K562 (cell line): Measurements from ENCODE around the gene KCNJ14. TPM values are rescaled to one million over a fixed set of nuclear protein-coding genes. Genes with fewer than 3 reads are reported as not detected.

Experiments used
- ARHGAP35 ChIP-seq: fragments of 450-650 bp; IDR thresholded peaks from 2 replicates; pipeline ENCODE4 v1.6.1; 2018; ENCODE audit not compliant: partially characterized antibody
- CREM ChIP-seq: IDR thresholded peaks from 2 replicates; pipeline ENCODE4 v1.6.1; 2014; ENCODE audit warnings: antibody characterized with exemption, low read depth
- HCFC1 ChIP-seq: IDR thresholded peaks from 2 replicates; pipeline ENCODE4 v1.6.1; 2012; ENCODE audit warnings: low read depth, low read length, improper control_type of control experiment
- HMG20B ChIP-seq: fragments of 250-450 bp; sonication (Bioruptor Pico); IDR thresholded peaks from 2 replicates; pipeline ENCODE4 v1.5.0; 2021; ENCODE audit warnings: mild to moderate bottlenecking
- KLF10 ChIP-seq: fragments of 250-450 bp; sonication (Bioruptor Pico); IDR thresholded peaks from 2 replicates; pipeline ENCODE4 v1.6.1; 2021; ENCODE audit warnings: matching md5 sums
- MAFF ChIP-seq: IDR thresholded peaks from 2 replicates; pipeline ENCODE4 v1.6.1; 2012; ENCODE audit warnings: low read length, improper control_type of control experiment
- MBD2 ChIP-seq: sonication (generic); IDR thresholded peaks from 2 replicates; pipeline ENCODE4 v1.6.1; 2016; ENCODE audit warnings: low read depth, borderline replicate concordance
- NR2C2 ChIP-seq, 2 experiments: fragments of 200-800 bp in 1 of 2; sonication (Bioruptor generic) in 1 of 2; sonication (generic) in 1 of 2; formaldehyde crosslinking in 1 of 2; IDR thresholded peaks; 2 replicates each; pipeline versions ENCODE4 v1.6.1 to v1.8.0; 2016 to 2022; ENCODE audit warnings: mild to moderate bottlenecking in 1 of 2, missing compliant biosample characterization in 1 of 2, missing genetic modification characterization in 1 of 2, missing genetic modification reagents in 1 of 2
- POLR2H ChIP-seq: IDR thresholded peaks from 2 replicates; pipeline ENCODE4 v1.6.1; 2016; ENCODE audit warnings: missing genetic modification characterization, low read depth, mild to moderate bottlenecking, control low read depth, missing compliant biosample characterization, moderate library complexity
- SIX5 ChIP-seq, 2 experiments: IDR thresholded peaks; 2 replicates each; pipeline ENCODE4 v1.6.1; 2011; ENCODE audit warnings: low read length in 2 of 2, borderline replicate concordance in 1 of 2, low read depth in 1 of 2, mild to moderate bottlenecking in 1 of 2, moderate library complexity in 1 of 2; ENCODE audit not compliant: insufficient read depth in 1 of 2
- SMAD2 ChIP-seq: fragments of 150-350 bp; IDR thresholded peaks from 2 replicates; pipeline ENCODE4 v1.6.1; 2014; ENCODE audit warnings: low read depth, mild to moderate bottlenecking, low read length
- SRSF7 ChIP-seq: fragments of 200-400 bp; formaldehyde crosslinking; optimal IDR thresholded peaks from 2 replicates; pipeline ENCODE3; 2017; ENCODE audit warnings: mild to moderate bottlenecking, low read depth, low read length
- TOE1 ChIP-seq, 2 experiments: fragments of 450-650 bp in 1 of 2; sonication (generic) in 1 of 2; formaldehyde crosslinking in 1 of 2; IDR thresholded peaks; 2 replicates each; pipeline versions ENCODE4 v1.7.1 to v1.8.0; 2016 to 2022; ENCODE audit warnings: borderline replicate concordance in 2 of 2, mild to moderate bottlenecking in 2 of 2, antibody characterized with exemption in 1 of 2, inconsistent platforms in 1 of 2, low read depth in 1 of 2, missing genetic modification reagents in 1 of 2, moderate library complexity in 1 of 2
- XRCC4 ChIP-seq: IDR thresholded peaks from one replicate; pipeline ENCODE4 v1.6.1; 2011; ENCODE audit not compliant: insufficient read depth, insufficient read length; ENCODE audit errors: extremely low read depth
- ZKSCAN8 ChIP-seq: fragments of 200-800 bp; sonication (Bioruptor generic); IDR thresholded peaks from 2 replicates; pipeline ENCODE4 v1.6.1; 2016; ENCODE audit warnings: missing genetic modification characterization, missing compliant biosample characterization
- ZNF143 ChIP-seq: sonication (generic); formaldehyde crosslinking; IDR thresholded peaks from 2 replicates; pipeline ENCODE4 v1.9.0; 2022; ENCODE audit warnings: mild to moderate bottlenecking, missing genetic modification reagents
- ZNF644 ChIP-seq: fragments of 200-800 bp; sonication (Bioruptor generic); IDR thresholded peaks from 2 replicates; pipeline ENCODE4 v1.6.1; 2016; ENCODE audit warnings: low read depth, missing genetic modification characterization, missing compliant biosample characterization
- polyA plus RNA-seq, 8 experiments: library from polyadenylated mRNA; depleted of rRNA in 4 of 8; stranded (reverse) in 5 of 8; unstranded in 3 of 8; fragments of >200 nt; fragmentation: Nextera tagmentation in 2 of 8; fragmentation: Illumina TruSeq in 1 of 8; extraction: Ambion mirVana in 2 of 8; extraction: Trizol in 1 of 8; gene quantifications; 2 replicates each; pipeline versions ENCODE4 v1.2.1 to v1.2.3, GENCODE V29; 2011 to 2014; ENCODE audit warnings: inconsistent platforms in 1 of 8, missing spikeins in 1 of 8
- total RNA-seq, 7 experiments: library from RNA; depleted of rRNA in 6 of 7; stranded (reverse); fragments of >200 nt in 6 of 7; fragmentation: Illumina TruSeq in 2 of 7; extraction: Trizol in 2 of 7; gene quantifications; 2 replicates each; pipeline versions ENCODE4 v1.2.1 to v1.2.3, GENCODE V29; 2011 to 2021; ENCODE audit warnings: low replicate concordance in 1 of 7
- TF ChIP-seq, protein P1 (sequence below): conservative IDR thresholded peaks from 2 replicates; pipeline ENCODE4 v1.6.1; 2011; ENCODE audit warnings: low read depth, mild to moderate bottlenecking, low read length; ENCODE audit not compliant: control insufficient read depth
- TF ChIP-seq, protein P2 (sequence below): fragments of 200-800 bp; sonication (Bioruptor generic); IDR thresholded peaks from 2 replicates; pipeline ENCODE4 v1.6.1; 2017; ENCODE audit warnings: missing genetic modification characterization, missing compliant biosample characterization
- TF ChIP-seq, protein P3 (sequence below), 2 experiments: fragments of 450-650 bp; IDR thresholded peaks; 2 replicates each; pipeline ENCODE4 v1.6.1; 2018; ENCODE audit warnings: mild to moderate bottlenecking in 2 of 2, low read depth in 1 of 2; ENCODE audit not compliant: partially characterized antibody in 2 of 2

Gene KCNJ14
- total and polyA plus RNA-seq, 9 of the 15 experiments (the other 6 are each of a cell fraction or from before 2014, with no cell fraction given), result 0.15 to 1.6 (median 0.49) TPM

DNA sequence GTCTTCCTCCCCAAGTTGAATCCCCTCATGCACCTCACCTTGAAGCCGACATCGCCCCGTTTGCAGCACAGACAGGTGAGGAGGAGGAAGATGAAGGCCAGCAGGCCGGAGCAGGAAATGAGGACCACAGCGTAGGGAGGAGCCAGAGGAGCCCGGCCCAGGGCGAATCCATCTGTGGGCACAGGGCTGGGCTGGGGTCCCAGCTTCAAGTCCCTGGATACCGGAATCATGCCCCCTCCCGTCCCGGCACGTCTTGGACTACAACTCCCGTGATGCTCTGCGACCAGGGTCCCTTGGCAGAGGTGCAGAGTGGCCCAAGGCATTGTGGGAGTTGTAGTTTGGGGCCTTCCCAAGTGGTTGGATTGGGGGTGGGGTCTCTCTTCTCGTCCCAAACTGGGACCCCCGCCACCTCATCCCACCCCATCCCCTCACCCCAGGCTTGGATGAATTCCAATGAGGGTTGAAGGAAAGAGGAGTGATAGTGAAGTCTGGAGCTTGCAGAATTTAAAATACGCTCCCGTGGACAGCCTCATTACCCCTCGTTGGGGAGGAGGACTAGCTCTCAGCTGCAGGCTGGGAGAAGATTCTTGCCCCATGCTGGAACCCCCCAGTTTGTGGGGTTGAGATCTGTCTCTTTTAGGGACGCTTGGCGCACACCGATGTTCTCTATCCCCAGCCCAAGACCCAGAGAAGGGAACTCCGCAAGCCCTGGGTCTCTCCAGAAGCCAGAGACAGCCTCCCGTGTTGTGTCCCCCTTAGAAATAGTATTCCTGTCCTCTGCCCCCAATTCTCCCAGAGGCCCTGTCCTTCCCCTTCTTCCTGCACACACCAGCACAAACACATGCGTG, 55.3 kb downstream of the KCNJ14 start (continued):
- no peak for TF ChIP-seq TOE1 (IDR thresholded peaks at IDR 0.05; ENCODE audit: borderline replicate concordance)
- no peak for TF ChIP-seq TOE1 (CRISPR knock-in tag; IDR thresholded peaks at IDR 0.05; ENCODE audit: borderline replicate concordance, low read depth)
- no peak for TF ChIP-seq ZKSCAN8 (CRISPR knock-in tag)
- TF ChIP-seq CREM, result peak; percentile 75
- no peak for TF ChIP-seq HMG20B
- TF ChIP-seq, protein P1, sequence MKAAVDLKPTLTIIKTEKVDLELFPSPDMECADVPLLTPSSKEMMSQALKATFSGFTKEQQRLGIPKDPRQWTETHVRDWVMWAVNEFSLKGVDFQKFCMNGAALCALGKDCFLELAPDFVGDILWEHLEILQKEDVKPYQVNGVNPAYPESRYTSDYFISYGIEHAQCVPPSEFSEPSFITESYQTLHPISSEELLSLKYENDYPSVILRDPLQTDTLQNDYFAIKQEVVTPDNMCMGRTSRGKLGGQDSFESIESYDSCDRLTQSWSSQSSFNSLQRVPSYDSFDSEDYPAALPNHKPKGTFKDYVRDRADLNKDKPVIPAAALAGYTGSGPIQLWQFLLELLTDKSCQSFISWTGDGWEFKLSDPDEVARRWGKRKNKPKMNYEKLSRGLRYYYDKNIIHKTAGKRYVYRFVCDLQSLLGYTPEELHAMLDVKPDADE, result peak; percentile 95
- peak; percentile 98 for TF ChIP-seq HCFC1
- peak; percentile 96 to 99 for TF ChIP-seq SIX5 (IDR thresholded peaks at IDR 0.05; ENCODE audit: borderline replicate concordance in 1 of 2, insufficient read depth in 1 of 2, low read depth in 1 of 2, low read length in 2 of 2)
- no peak for TF ChIP-seq SMAD2
- TF ChIP-seq, protein P2, sequence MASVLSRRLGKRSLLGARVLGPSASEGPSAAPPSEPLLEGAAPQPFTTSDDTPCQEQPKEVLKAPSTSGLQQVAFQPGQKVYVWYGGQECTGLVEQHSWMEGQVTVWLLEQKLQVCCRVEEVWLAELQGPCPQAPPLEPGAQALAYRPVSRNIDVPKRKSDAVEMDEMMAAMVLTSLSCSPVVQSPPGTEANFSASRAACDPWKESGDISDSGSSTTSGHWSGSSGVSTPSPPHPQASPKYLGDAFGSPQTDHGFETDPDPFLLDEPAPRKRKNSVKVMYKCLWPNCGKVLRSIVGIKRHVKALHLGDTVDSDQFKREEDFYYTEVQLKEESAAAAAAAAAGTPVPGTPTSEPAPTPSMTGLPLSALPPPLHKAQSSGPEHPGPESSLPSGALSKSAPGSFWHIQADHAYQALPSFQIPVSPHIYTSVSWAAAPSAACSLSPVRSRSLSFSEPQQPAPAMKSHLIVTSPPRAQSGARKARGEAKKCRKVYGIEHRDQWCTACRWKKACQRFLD (CRISPR knock-in tag), result peak; percentile 90
- TF ChIP-seq MAFF, result no peak
- TF ChIP-seq KLF10 (CRISPR knock-in tag), result no peak
- TF ChIP-seq ARHGAP35, result no peak
- TF ChIP-seq ZNF644 (tag), result peak; percentile 93
- no peak for TF ChIP-seq POLR2H (tag)
- no peak for TF ChIP-seq SRSF7
- no peak for TF ChIP-seq XRCC4
- TF ChIP-seq MBD2, result peak; percentile 76
- peak; percentile 99 for TF ChIP-seq ZNF143 (CRISPR knock-in tag)
- no peak for TF ChIP-seq NR2C2 (CRISPR knock-in tag; IDR thresholded peaks at IDR 0.05)
- 0 out of 2 replicates have a peak, but pooled peaks have one; percentile 33 for TF ChIP-seq NR2C2 (tag; IDR thresholded peaks at IDR 0.05)
- TF ChIP-seq, protein P3, sequence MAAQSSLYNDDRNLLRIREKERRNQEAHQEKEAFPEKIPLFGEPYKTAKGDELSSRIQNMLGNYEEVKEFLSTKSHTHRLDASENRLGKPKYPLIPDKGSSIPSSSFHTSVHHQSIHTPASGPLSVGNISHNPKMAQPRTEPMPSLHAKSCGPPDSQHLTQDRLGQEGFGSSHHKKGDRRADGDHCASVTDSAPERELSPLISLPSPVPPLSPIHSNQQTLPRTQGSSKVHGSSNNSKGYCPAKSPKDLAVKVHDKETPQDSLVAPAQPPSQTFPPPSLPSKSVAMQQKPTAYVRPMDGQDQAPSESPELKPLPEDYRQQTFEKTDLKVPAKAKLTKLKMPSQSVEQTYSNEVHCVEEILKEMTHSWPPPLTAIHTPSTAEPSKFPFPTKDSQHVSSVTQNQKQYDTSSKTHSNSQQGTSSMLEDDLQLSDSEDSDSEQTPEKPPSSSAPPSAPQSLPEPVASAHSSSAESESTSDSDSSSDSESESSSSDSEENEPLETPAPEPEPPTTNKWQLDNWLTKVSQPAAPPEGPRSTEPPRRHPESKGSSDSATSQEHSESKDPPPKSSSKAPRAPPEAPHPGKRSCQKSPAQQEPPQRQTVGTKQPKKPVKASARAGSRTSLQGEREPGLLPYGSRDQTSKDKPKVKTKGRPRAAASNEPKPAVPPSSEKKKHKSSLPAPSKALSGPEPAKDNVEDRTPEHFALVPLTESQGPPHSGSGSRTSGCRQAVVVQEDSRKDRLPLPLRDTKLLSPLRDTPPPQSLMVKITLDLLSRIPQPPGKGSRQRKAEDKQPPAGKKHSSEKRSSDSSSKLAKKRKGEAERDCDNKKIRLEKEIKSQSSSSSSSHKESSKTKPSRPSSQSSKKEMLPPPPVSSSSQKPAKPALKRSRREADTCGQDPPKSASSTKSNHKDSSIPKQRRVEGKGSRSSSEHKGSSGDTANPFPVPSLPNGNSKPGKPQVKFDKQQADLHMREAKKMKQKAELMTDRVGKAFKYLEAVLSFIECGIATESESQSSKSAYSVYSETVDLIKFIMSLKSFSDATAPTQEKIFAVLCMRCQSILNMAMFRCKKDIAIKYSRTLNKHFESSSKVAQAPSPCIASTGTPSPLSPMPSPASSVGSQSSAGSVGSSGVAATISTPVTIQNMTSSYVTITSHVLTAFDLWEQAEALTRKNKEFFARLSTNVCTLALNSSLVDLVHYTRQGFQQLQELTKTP (IDR thresholded peaks at IDR 0.05; ENCODE audit: low read depth in 1 of 2, partially characterized antibody in 2 of 2), result peak; percentile 80 to 99
